Activated naive CD8-positive, alpha-beta T cell treated with anti-CD3 and anti-CD28 coated beads, Interleukin-2, amount 10 ng/mL, durations not matched to agents 7 days and 5 days (primary cell): ENCODE data around the gene CCL17. TPM values are rescaled to one million over a fixed set of nuclear protein-coding genes. Genes with fewer than 3 reads are reported as not detected.

Experiments used
- total RNA-seq, 2 experiments: library from RNA; stranded (reverse); gene quantifications; one replicate each; pipeline ENCODE4 v1.2.3, GENCODE V29; 2021

CCL17 gene
- total RNA-seq, 2 experiments from 2014 or later = not detected

Other genes starting within 250 kb of the CCL17 start
- gene PSME3IP1, start 218.7 kb upstream of the CCL17 start, total RNA-seq = 100 to 1,000 TPM; 134 to 140 TPM
- gene RSPRY1, start 218.4 kb upstream of the CCL17 start, total RNA-seq = 10 to 100 TPM; 29.5 to 34.3 TPM
- 10 to 100 TPM; 34.9 to 37.9 TPM for gene ARL2BP, start 159.5 kb upstream of the CCL17 start, total RNA-seq
- gene PLLP, start 120.1 kb upstream of the CCL17 start, total RNA-seq = under 1 TPM; 0.08 to 0.26 TPM
- under 1 TPM; 0.17 to 0.33 TPM for gene CCL22, start 46.0 kb upstream of the CCL17 start, total RNA-seq
- not detected for gene CX3CL1, start 32.3 kb upstream of the CCL17 start, total RNA-seq
- gene CIAPIN1, start 42.6 kb downstream of the CCL17 start, total RNA-seq = 10 to 100 TPM; 36.7 to 37.7 TPM
- 10 to 100 TPM; 37.1 to 40.3 TPM for gene COQ9, start 42.7 kb downstream of the CCL17 start, total RNA-seq
- gene POLR2C, start 57.9 kb downstream of the CCL17 start, total RNA-seq = 10 to 100 TPM; 61.1 to 63.6 TPM
- gene DOK4, start 81.7 kb downstream of the CCL17 start, total RNA-seq = 1 to 10 TPM; 6.3 to 6.4 TPM
- 10 to 100 TPM; 11.3 to 15.1 TPM for gene CCDC102A, start 131.8 kb downstream of the CCL17 start, total RNA-seq
- gene ADGRG5, start 137.9 kb downstream of the CCL17 start, total RNA-seq = 10 to 100 TPM; 14.3 to 15.7 TPM
- gene ADGRG1, start 223.9 kb downstream of the CCL17 start, total RNA-seq = 1 to 10 TPM; 4.3 to 5.6 TPM